ENCODE data around the gene HMX3.

HMX3 gene

GRCh38 chr10:123140983-123141390 is 5.2 kb downstream of the HMX3 start:
- TF ChIP-seq ZFX (IDR thresholded peaks at IDR 0.05; ENCODE audit: borderline replicate concordance) (no peak), CTCF (IDR thresholded peaks at IDR 0.05) (no peak)
- H3K27ac ChIP-seq = no peak overlapping the region

- no peak overlapping the region for H3K27ac ChIP-seq
- TF ChIP-seq ZFX (IDR thresholded peaks at IDR 0.05; ENCODE audit: borderline replicate concordance) (no peak), CTCF (IDR thresholded peaks at IDR 0.05) (no peak)
Observed at GRCh38 chr10:123141791-123142700, 6.3 kb downstream of the HMX3 start.

GRCh38 chr10:123142701-123143161 is 7.0 kb downstream of the HMX3 start:
- TF ChIP-seq ZFX (IDR thresholded peaks at IDR 0.05; ENCODE audit: borderline replicate concordance) (no peak), CTCF (IDR thresholded peaks at IDR 0.05) (no peak)
- H3K27ac ChIP-seq = no peak overlapping the region

- no peak for TF ChIP-seq CTCF (IDR thresholded peaks at IDR 0.05)
- H3K27ac ChIP-seq = no peak overlapping the region
Observed at GRCh38 chr10:123143162-123143824, 7.5 kb downstream of the HMX3 start.

- no peak for TF ChIP-seq CTCF (IDR thresholded peaks at IDR 0.05)
- TF ChIP-seq ZFX (IDR thresholded peaks at IDR 0.05; ENCODE audit: borderline replicate concordance) = no peak
Observed at GRCh38 chr10:123143825-123144168, 8.0 kb downstream of the HMX3 start.

GRCh38 chr10:123144697-123145541 is 9.1 kb downstream of the HMX3 start:
- no peak overlapping the region for H3K27ac ChIP-seq
- peak; percentile 28 for TF ChIP-seq CTCF (IDR thresholded peaks at IDR 0.05)
- no peak for TF ChIP-seq ZFX (IDR thresholded peaks at IDR 0.05; ENCODE audit: borderline replicate concordance)

More at GRCh38 chr10:123143825-123144168, 8.0 kb downstream of the HMX3 start:
- H3K27ac ChIP-seq = no peak overlapping the region
